PC-3 (cell line): ENCODE measurements around the gene MOB1B.

Experiments used
- CTCF ChIP-seq: fragments of 300-600 bp; sonication (generic); conservative IDR thresholded peaks from 2 replicates; pipeline ENCODE4 v1.5.1; 2017; ENCODE audit warnings: antibody characterized with exemption, low read depth, mild to moderate bottlenecking, low read length
- EZH2 ChIP-seq: fragments of 300-600 bp; sonication (generic); IDR thresholded peaks from one replicate; pipeline ENCODE4 v1.6.1; 2017; ENCODE audit warnings: antibody characterized with exemption, mild to moderate bottlenecking, low read length; ENCODE audit not compliant: unreplicated experiment
- EZH2phosphoT487 ChIP-seq: fragments of 300-600 bp; sonication (generic); IDR thresholded peaks from 2 replicates; pipeline ENCODE4 v1.6.1; 2018; ENCODE audit warnings: mild to moderate bottlenecking, antibody characterized with exemption, low read length, borderline replicate concordance

GRCh38 chr4:70979445-70980008 lies 77.4 kb downstream of the MOB1B start:
- TF ChIP-seq CTCF (no peak), EZH2 (no peak), EZH2phosphoT487 (no peak)
